DOHH2 (cell line): ENCODE data around the gene GPR132.

Experiments used
- CTCF ChIP-seq: fragments of 200-600 bp; sonication (generic); IDR thresholded peaks from one replicate; pipeline ENCODE4 v1.5.1; 2014; ENCODE audit warnings: antibody characterized with exemption, mild to moderate bottlenecking, low read depth, low read length; ENCODE audit not compliant: poor library complexity, severe bottlenecking
- EZH2phosphoT487 ChIP-seq: fragments of 200-600 bp; sonication (generic); IDR thresholded peaks from 2 replicates; pipeline ENCODE4 v1.6.1; 2017; ENCODE audit warnings: borderline replicate concordance, mild to moderate bottlenecking, antibody characterized with exemption, low read length, moderate library complexity, mixed read lengths

- TF ChIP-seq CTCF = no peak
- TF ChIP-seq EZH2phosphoT487 = no peak
These were observed 17.5 kb upstream of the GPR132 start for GRCh38 chr14:105082703-105083102.
